Activated T-cell treated with anti-CD3 and anti-CD28 coated beads for 48 hours (primary cell): ENCODE data around the gene DUSP2.
A peak's percentile ranks its signal among the peaks of the same experiment; 100 is the strongest.

Experiments
- DNase-seq: peaks from one replicate; pipeline ENCODE4 v3.0.0-alpha.2; 2020; ENCODE audit warnings: low read depth

DUSP2 gene

DNA sequence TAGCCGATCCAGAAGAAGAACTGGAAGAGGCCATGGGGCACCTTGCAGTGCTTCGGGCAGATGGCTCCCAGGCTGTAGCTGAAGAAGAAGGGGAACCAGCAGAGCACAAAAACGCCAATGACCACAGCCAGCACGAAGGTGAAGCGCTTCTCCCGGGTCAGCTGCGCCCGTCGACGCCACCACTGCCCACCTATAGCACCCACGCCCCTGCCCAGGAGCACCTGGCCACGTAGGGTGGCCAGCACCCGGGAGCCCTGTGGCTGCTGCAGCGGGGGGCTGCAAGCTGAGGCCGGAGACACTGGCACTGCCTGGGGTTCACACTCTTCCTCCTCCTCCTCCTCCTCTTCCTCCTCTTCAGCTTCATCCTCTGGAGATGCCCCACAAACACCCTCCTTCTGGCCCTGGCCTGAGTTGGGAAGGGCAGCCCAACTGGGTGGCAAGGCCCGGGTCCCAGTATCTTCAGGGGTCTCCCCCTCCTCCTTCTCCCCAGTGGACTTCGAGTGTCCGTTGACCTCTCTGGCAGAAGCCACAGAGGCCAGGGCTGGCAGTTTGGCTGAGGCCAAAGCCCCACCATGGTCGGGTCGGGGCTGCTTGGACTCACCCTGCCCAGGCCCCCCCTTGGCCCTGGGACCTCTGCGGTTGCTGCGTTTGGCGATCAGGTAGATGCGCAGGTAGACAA lies 30.2 kb downstream of the DUSP2 start:
- no peak for DNase-seq

DNA sequence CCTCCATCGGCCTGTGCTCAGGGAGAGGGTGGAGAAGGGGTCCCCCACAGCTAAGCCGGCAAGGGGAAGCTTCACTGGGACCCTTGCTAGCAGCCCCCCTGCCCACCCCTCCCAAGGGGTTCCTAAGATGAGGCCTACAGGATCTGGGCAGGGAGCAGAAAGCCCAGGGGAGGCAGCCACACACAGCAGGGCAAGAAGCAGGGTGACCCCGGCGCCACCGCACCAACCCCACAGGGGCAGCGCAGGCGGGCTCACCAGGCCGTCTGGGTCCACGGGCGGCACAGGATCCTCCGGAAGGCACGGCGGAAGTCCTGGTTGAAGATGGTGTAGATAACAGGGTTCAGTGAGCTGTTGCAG lies 30.7 kb downstream of the DUSP2 start:
- no peak for DNase-seq

- no peak for DNase-seq
Observed at GRCh38 chr2:96113951-96114350, 31.3 kb downstream of the DUSP2 start.

DNA sequence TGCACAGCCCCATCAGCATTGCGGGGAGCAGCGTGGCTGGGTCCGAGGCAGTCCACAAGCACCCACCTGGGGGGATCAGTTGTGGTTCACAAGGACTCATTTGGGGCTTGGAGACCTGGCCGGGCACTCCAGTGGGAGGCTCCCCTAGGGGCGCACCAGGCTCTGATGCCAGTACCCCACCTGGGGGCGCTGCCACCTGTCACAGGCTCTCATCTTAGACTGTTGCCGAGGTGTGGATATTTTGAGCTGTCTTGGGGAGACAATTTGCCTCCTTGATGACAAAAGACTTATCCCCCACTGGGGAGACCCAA lies 31.9 kb downstream of the DUSP2 start:
- peak; percentile 24 for DNase-seq

DNA sequence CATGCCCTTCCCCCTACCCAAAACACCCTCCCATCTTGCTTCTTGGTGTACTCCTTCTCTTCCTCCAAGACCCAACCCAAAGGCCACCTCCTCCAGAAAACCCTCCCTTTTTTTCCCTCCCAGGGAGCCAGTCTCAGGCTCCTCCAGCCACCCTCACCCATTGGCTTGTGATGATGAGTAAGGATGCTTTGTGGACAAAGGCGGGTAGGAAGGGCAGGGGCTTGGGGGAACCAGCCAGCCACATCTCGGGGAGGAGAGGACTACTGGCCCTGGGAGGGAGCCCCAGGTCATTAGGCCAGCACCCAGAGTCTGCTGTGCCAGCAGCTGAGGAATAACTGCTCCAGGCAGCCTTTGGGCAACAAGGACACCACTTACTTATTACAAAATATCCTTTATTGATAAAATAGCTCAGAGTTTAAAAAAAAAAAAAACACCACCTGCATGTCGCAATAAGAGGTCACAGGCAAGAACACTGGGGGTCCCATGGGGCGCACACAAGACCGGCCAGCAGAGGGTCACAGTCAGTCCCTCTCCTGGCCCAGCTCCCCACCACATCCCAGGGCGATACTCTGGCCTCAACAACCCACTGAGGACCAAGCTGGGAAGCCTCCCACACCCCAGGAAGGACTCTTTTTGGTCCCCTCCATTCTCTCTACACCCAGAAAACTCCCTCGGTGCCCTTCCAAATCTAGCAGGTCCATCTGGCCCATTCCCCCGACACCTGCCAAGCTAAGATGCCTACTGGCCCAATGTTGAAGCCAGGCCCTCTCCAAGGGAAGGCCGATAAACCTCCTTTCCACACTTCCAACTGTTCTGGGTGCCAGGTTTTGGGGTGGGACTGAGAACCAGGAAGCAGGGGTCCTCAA lies 32.5 kb downstream of the DUSP2 start:
- DNase-seq: no peak

- no peak for DNase-seq
Observed at GRCh38 chr2:96111823-96112500, 33.3 kb downstream of the DUSP2 start.

- no peak for DNase-seq
Observed at GRCh38 chr2:96111257-96111640, 34.0 kb downstream of the DUSP2 start.

GRCh38 chr2:96110621-96111256 lies 34.5 kb downstream of the DUSP2 start:
- DNase-seq: no peak

GRCh38 chr2:96109931-96110511 lies 35.2 kb downstream of the DUSP2 start:
- no peak for DNase-seq

GRCh38 chr2:96109361-96109680 lies 35.9 kb downstream of the DUSP2 start:
- no peak for DNase-seq

DNA sequence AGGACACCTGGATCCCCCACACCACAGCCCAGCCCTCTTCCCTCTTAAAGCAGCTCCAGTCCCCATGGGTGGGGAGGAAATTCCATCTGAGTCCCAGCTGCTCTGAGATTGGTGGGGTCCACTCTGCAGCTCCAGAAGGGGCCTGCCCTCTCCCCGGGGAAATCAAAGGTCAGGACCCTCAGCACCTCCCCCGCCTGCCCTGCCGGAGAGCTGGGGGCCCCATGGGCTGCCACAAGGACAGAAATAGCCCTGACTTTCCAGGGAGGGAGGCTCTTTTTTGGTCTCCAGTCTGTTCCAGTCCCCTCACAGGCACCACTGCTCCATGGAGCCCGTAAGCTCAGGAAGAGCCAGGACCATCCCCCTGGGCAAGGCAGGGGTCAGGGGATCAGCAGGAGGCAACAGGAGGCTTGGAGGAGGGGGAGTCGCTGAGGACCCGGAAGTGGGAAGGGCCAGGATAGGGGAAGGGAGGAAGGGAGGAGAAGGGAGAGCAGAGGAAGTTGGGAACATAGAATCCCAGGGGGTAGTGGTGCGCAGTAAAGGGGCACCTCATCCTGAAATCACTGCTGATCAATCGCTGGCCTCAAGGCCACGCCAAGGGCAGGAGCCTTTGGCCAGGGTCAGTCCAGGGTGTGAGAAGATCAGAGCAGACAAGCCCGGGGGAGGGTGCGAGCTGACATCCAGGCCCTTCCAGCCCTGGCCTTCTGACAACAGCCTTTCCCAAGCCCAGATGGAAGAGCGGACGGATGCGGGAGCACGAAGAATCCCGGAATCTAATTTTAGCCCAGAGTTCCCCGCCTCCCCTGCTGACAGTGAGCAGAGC lies 36.5 kb downstream of the DUSP2 start:
- no peak for DNase-seq

GRCh38 chr2:96108151-96108540 lies 37.1 kb downstream of the DUSP2 start:
- DNase-seq: no peak

DNA sequence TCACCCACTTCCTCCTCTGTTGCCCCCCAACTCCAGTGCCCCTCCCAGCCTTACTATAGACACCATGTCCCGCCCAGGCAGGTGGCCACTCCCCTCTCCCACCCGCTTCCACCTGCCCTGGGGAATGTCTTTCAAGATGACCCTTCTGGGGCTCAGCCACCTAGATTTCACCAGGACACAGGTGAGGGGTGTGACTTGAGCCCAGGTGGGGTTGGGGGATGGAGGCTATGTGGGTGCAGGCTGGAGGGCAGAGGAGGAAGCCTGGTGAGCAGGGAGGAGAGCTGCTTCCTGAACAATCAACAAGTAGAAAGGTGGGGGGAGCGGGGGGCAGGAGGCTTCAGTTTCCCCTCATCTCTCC lies 37.6 kb downstream of the DUSP2 start:
- no peak for DNase-seq

DNA sequence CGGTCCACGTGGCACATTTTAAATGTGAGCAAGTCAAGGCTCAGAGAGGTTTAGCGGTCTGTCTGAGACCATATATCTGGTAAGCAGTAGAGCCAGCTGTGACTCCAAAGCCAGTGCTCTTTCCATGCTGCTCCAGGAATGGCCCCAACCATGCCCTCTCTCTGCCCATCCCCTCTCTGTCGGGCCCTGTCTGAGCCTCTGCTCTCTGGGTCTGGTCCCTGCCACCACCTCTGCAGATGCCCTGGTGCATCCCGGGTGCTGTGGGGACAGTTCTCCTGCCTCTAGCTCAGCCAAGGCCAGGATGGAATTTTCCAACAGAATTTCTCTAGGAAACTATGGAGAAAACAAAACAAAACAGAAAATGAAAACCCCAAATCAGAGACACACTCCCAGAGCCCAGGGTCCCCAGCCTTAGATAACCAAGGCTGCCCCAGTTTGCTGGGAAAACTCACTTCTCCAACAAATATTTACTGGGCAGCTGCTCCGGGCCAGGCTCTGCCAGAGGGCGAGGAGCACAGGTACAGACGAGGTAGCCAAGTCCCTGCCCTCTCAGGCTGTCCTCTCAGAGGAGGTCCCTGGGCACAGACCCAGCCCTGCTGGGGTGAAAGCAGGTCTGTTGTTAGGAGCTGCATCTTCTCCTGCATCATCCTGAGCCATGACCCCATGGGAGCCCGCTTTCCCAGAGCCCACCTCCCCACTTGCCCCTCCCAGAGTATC lies 38.1 kb downstream of the DUSP2 start:
- DNase-seq: no peak

DNA sequence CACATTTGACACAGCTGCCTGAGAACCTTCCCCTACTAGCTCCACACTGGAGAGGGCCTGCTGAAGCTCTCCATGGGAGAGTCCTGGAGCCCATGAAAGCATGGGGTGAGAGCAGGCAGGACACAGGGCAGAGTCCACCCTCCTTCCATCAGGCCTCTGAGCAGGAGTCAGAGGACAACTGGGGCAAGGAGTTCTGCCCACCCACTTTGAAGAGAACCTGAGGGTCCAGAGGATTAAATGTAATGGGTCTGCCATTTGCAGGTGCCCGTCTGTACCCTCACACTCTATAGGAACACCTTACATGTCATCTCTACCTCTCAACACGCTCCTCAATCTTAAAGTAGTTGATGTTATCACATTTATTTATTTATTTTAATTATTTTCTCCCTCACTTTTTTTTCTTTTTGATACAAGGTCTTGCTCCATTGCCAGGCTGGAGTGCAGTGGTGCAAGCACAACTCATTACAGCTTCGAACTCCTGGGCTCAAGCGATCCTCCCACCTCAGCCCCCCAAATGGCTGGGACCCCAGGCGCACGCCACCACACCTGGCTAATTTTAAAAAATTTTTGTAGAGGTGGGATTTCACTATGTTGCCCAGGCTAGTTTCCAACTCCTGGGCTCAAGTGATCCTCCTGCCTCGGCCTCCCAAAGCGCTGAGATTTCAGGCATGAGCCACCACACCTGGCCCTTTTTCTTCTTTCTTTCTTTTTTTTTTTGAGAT lies 39.1 kb downstream of the DUSP2 start:
- no peak for DNase-seq

DNA sequence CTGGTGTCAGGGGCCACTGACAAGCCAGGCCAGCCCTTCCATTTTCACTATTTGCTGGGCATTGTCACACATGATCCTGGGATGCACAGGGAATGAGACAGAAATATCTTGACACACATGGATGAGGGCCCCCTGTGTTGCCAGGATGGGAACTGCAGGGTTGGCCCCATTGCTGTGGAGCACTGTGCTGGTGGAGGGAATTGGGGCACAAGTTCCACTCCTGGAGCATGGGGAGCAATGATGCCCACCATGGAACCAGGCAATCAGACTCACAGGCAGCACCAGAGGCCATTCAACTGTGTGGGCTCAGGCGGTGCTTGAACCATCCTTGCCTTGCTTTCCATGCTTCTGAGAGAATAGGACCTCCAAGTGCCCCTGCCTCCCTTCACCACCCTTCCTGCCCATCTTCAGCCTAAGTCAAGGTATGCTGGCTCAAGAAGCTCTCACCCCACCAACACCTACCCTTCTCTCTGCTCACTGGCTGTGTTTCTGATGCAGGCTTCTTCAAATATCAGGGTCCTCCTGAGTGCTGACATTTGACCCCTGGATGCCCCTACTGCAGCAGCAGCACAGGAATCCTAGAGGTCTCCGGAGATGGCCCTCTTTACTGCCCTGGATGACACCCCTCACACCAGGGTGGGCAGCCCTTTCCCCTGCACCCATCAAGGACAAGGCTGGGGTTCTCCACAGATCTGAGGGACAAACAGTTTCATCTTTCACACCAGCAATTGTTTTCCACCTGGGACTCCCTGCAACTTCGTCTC lies 39.9 kb downstream of the DUSP2 start:
- DNase-seq: no peak

GRCh38 chr2:96104487-96104861 lies 40.8 kb downstream of the DUSP2 start:
- DNase-seq: no peak

- no peak for DNase-seq
Observed at GRCh38 chr2:96103761-96104486, 41.3 kb downstream of the DUSP2 start.

DNA sequence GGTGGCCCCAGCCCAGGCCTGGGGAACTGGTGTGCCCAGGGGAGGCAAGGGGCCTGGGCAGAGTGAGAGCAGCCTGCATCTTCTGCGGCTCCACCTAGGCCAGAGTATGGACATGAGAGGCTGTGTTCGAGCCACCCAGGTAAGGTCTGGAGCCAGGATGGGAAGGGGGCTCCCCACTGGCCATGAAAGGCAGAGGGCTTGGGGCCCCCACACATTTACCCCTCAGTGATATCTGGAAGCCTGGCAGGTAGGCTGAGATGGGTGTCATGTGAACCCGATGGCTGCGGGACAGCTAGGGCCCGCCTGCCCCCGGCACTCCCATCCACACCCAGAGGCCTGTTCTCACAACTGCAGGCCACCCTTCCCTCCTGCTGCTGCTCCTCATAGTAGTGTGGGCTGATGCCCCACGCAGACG lies 42.0 kb downstream of the DUSP2 start:
- no peak for DNase-seq
